ENCODE results near the gene PDE8A. TPM values are rescaled to one million over a fixed set of nuclear protein-coding genes. Genes with fewer than 3 reads are reported as not detected.

The PDE8A gene
- total RNA-seq, 1 experiment from 2014 or later: 32.0 TPM

GRCh38 chr15:85142312-85142711 is 160.7 kb downstream of the PDE8A start:
- no peaks in the 10 kb centered on the region for H3K9me3 ChIP-seq
- H3K27me3 Mint-ChIP-seq (ENCODE audit: insufficient read depth, unreplicated experiment): no peaks in the 10 kb centered on the region
- H3K4me1 Mint-ChIP-seq (ENCODE audit: low read depth, unreplicated experiment): no peaks in the 10 kb centered on the region
- H3K36me3 ChIP-seq (ENCODE audit: control insufficient read depth, insufficient read depth, low read length): no peaks in the 10 kb centered on the region
- no peak overlapping the region for H3K27ac Mint-ChIP-seq (ENCODE audit: unreplicated experiment)
- H3K9me3 Mint-ChIP-seq (ENCODE audit: unreplicated experiment): no peaks in the 10 kb centered on the region
- DNase-seq: no peak
- no peak overlapping the region for H3K4me3 Mint-ChIP-seq (ENCODE audit: unreplicated experiment)
- CTCF ChIA-PET: no interaction called here
- no peaks in the 10 kb centered on the region for H3K27me3 ChIP-seq (replicated peaks; ENCODE audit: control insufficient read depth, insufficient read depth, low read length)
- H3K4me3 ChIP-seq (ENCODE audit: low read depth, low read length): no peak overlapping the region
- POLR2A ChIA-PET: interaction anchor here (0.6 kb wide), 1 partner anchor 23 kb away, joined by 3 read pairs; no protein-coding TSS in a partner anchor
- peaks cover 11% of the 10 kb centered on the region for H3K36me3 Mint-ChIP-seq (ENCODE audit: insufficient read depth, unreplicated experiment)
- intact Hi-C loops (cut with micrococcal nuclease; ENCODE audit: unreplicated experiment): no loop called here
- no TSS peak for BruUV-seq (replicated peaks)
- no peaks in the 10 kb centered on the region for H3K4me1 ChIP-seq
- TF ChIP-seq, protein P1, sequence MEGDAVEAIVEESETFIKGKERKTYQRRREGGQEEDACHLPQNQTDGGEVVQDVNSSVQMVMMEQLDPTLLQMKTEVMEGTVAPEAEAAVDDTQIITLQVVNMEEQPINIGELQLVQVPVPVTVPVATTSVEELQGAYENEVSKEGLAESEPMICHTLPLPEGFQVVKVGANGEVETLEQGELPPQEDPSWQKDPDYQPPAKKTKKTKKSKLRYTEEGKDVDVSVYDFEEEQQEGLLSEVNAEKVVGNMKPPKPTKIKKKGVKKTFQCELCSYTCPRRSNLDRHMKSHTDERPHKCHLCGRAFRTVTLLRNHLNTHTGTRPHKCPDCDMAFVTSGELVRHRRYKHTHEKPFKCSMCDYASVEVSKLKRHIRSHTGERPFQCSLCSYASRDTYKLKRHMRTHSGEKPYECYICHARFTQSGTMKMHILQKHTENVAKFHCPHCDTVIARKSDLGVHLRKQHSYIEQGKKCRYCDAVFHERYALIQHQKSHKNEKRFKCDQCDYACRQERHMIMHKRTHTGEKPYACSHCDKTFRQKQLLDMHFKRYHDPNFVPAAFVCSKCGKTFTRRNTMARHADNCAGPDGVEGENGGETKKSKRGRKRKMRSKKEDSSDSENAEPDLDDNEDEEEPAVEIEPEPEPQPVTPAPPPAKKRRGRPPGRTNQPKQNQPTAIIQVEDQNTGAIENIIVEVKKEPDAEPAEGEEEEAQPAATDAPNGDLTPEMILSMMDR (IDR thresholded peaks at IDR 0.05; ENCODE audit: insufficient read depth in 1 of 2, low read depth in 1 of 2, low read length in 1 of 2, severe bottlenecking in 1 of 2, unreplicated experiment in 1 of 2): no peak

DNA sequence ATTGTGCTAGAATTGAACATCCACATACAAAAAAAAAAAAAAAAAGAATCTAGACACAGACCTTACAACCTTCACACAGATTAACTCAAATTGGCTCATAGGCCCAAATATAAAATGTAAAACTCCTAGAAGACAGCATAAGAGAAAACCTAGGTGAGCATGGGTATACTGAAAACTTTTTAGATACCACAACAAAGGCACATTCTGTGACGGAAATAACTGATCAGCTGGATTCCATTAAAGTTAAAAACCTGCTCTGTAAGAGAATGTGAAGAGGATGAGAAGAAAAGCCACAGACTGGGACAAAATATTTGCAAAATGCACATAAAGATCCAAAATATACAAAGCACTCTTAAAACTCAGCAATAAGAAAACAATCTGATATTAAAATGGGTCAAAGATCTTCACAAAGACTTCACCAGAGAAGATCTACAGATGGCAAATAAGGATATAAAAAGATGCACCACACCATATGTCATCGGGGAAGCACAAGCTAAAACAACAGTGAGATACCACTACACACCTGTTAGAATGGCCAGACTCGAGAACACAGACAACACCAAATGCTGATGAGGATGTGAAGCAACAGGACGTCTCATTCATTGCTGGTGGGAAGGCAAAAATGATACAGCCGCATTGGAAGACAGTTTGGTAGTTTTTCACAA is 167.9 kb downstream of the PDE8A start:
- intact Hi-C loops (cut with micrococcal nuclease; ENCODE audit: unreplicated experiment): loop anchor here (10.0 kb wide), 1 partner anchor 1085 kb away; no protein-coding TSS in a partner anchor
- no peaks in the 10 kb centered on the region for H3K4me1 Mint-ChIP-seq (ENCODE audit: low read depth, unreplicated experiment)

DNA sequence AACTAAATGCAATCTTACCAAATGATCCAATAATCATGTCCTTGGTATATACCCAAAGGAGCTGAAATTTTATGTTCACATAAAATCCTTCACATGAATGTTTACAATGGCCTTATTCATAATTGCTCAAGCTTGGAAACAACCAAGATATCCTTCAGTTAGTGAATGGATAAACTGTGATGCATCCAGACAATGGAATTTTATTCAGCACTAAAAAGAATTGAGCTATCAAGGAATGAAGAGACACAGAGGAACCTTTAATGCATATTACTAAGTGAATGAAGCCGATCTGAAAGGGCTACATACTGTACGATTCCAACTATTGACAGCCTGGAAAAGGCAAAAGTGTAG is 168.4 kb downstream of the PDE8A start:
- H3K27ac Mint-ChIP-seq (ENCODE audit: unreplicated experiment): no peak overlapping the region
- no peaks in the 10 kb centered on the region for H3K36me3 Mint-ChIP-seq (ENCODE audit: insufficient read depth, unreplicated experiment)
- no peaks in the 10 kb centered on the region for H3K27me3 ChIP-seq (replicated peaks; ENCODE audit: control insufficient read depth, insufficient read depth, low read length)
- intact Hi-C loops (cut with micrococcal nuclease; ENCODE audit: unreplicated experiment): loop anchor here (10.0 kb wide), 1 partner anchor 1085 kb away; no protein-coding TSS in a partner anchor
- H3K9me3 Mint-ChIP-seq (ENCODE audit: unreplicated experiment): no peaks in the 10 kb centered on the region
- no peaks in the 10 kb centered on the region for H3K36me3 ChIP-seq (ENCODE audit: control insufficient read depth, insufficient read depth, low read length)
- CTCF ChIA-PET: no interaction called here
- no peak overlapping the region for H3K4me3 ChIP-seq (ENCODE audit: low read depth, low read length)
- no TSS peak for BruUV-seq (replicated peaks)
- H3K4me1 ChIP-seq: no peaks in the 10 kb centered on the region
- DNase-seq: no peak
- H3K4me3 Mint-ChIP-seq (ENCODE audit: unreplicated experiment): no peak overlapping the region
- no peaks in the 10 kb centered on the region for H3K4me1 Mint-ChIP-seq (ENCODE audit: low read depth, unreplicated experiment)
- H3K27me3 Mint-ChIP-seq (ENCODE audit: insufficient read depth, unreplicated experiment): peaks cover 10% of the 10 kb centered on the region
- POLR2A ChIA-PET: no interaction called here
- H3K9me3 ChIP-seq: no peaks in the 10 kb centered on the region
- TF ChIP-seq, protein P1 (IDR thresholded peaks at IDR 0.05; ENCODE audit: insufficient read depth in 1 of 2, low read depth in 1 of 2, low read length in 1 of 2, severe bottlenecking in 1 of 2, unreplicated experiment in 1 of 2): no peak

More for the DNA sequence above, 167.9 kb downstream of the PDE8A start:
- no peak overlapping the region for H3K4me3 Mint-ChIP-seq (ENCODE audit: unreplicated experiment)
- ChIA-PET POLR2A (no interaction called here), CTCF (no interaction called here)
- no peak overlapping the region for H3K4me3 ChIP-seq (ENCODE audit: low read depth, low read length)
- TF ChIP-seq, protein P1 (IDR thresholded peaks at IDR 0.05; ENCODE audit: insufficient read depth in 1 of 2, low read depth in 1 of 2, low read length in 1 of 2, severe bottlenecking in 1 of 2, unreplicated experiment in 1 of 2): no peak
- BruUV-seq (replicated peaks): no TSS peak
- peaks cover 10% of the 10 kb centered on the region for H3K27me3 Mint-ChIP-seq (ENCODE audit: insufficient read depth, unreplicated experiment)
- no peaks in the 10 kb centered on the region for H3K4me1 ChIP-seq
- H3K36me3 ChIP-seq (ENCODE audit: control insufficient read depth, insufficient read depth, low read length): no peaks in the 10 kb centered on the region
- no peak overlapping the region for H3K27ac Mint-ChIP-seq (ENCODE audit: unreplicated experiment)
- no peak for DNase-seq
- H3K27me3 ChIP-seq (replicated peaks; ENCODE audit: control insufficient read depth, insufficient read depth, low read length): no peaks in the 10 kb centered on the region
- H3K9me3 Mint-ChIP-seq (ENCODE audit: unreplicated experiment): no peaks in the 10 kb centered on the region
- no peaks in the 10 kb centered on the region for H3K36me3 Mint-ChIP-seq (ENCODE audit: insufficient read depth, unreplicated experiment)
- no peaks in the 10 kb centered on the region for H3K9me3 ChIP-seq
